H9 (cell line): ENCODE measurements around the gene ZNF469. TPM values are rescaled to one million over a fixed set of nuclear protein-coding genes. Genes with fewer than 3 reads are reported as not detected.

ENCODE experiments used
- DNase-seq: peaks from one replicate; pipeline ENCODE4 v3.0.0-alpha.2; 2017
- H2AFZ ChIP-seq: one replicate; pipeline ENCODE4 v1.6.1; 2013; ENCODE audit warnings: mild to moderate bottlenecking, low read length, control low read depth, moderate library complexity
- H2AK5ac ChIP-seq: 2 replicates; pipeline ENCODE4 v1.6.1; 2013; ENCODE audit warnings: low read length, control low read depth, mixed read lengths; ENCODE audit not compliant: insufficient read length
- H2BK120ac ChIP-seq: one replicate; pipeline ENCODE4 v1.6.1; 2013; ENCODE audit warnings: low read depth, mild to moderate bottlenecking, low read length, control low read depth, inconsistent platforms; ENCODE audit not compliant: poor library complexity, severe bottlenecking
- H2BK12ac ChIP-seq: 2 replicates; pipeline ENCODE4 v1.6.1; 2013; ENCODE audit warnings: low read length, control low read depth, mixed read lengths, low read depth; ENCODE audit not compliant: insufficient read length
- H2BK15ac ChIP-seq: 2 replicates; pipeline ENCODE4 v1.6.1; 2013; ENCODE audit warnings: low read depth, low read length, control low read depth
- H2BK20ac ChIP-seq: one replicate; pipeline ENCODE4 v1.6.1; 2013; ENCODE audit warnings: low read depth, mild to moderate bottlenecking, low read length, control low read depth, inconsistent platforms; ENCODE audit not compliant: poor library complexity, severe bottlenecking
- H2BK5ac ChIP-seq: 2 replicates; pipeline ENCODE4 v1.6.1; 2013; ENCODE audit warnings: low read length, control low read depth, mixed read lengths; ENCODE audit not compliant: insufficient read length
- H3K14ac ChIP-seq: 2 replicates; pipeline ENCODE4 v1.6.1; 2013; ENCODE audit warnings: low read length, control low read depth; ENCODE audit not compliant: insufficient read depth
- H3K18ac ChIP-seq: 2 replicates; pipeline ENCODE4 v1.6.1; 2013; ENCODE audit warnings: low read depth, mild to moderate bottlenecking, mixed read lengths, low read length, control low read depth; ENCODE audit not compliant: insufficient read length
- H3K23ac ChIP-seq: 2 replicates; pipeline ENCODE4 v1.6.1; 2013; ENCODE audit warnings: low read length, control low read depth, mixed read lengths, low read depth; ENCODE audit not compliant: insufficient read length
- H3K23me2 ChIP-seq: 2 replicates; pipeline ENCODE4 v1.6.1; 2013; ENCODE audit warnings: low read depth, mild to moderate bottlenecking, mixed read lengths, low read length, control low read depth; ENCODE audit not compliant: insufficient read length, poor library complexity, severe bottlenecking
- H3K27ac ChIP-seq: 2 replicates; pipeline ENCODE4 v1.5.1; 2013; ENCODE audit warnings: low read length, control low read depth, mixed read lengths, low read depth; ENCODE audit not compliant: insufficient read length
- H3K27me3 ChIP-seq: 2 replicates; pipeline ENCODE4 v1.6.1; 2013; ENCODE audit warnings: low read length, control low read depth, inconsistent platforms; ENCODE audit not compliant: insufficient read depth
- H3K4ac ChIP-seq: 2 replicates; pipeline ENCODE4 v1.6.1; 2013; ENCODE audit warnings: low read depth, mild to moderate bottlenecking, control low read depth, inconsistent platforms, low read length, moderate library complexity
- H3K4me1 ChIP-seq: 2 replicates; pipeline ENCODE4 v1.6.1; 2013; ENCODE audit warnings: low read length, control low read depth, inconsistent platforms; ENCODE audit not compliant: insufficient read depth
- H3K4me2 ChIP-seq: 2 replicates; pipeline ENCODE4 v1.6.1; 2013; ENCODE audit warnings: low read length, control low read depth, mixed read lengths; ENCODE audit not compliant: insufficient read length, insufficient read depth
- H3K56ac ChIP-seq: 2 replicates; pipeline ENCODE4 v1.6.1; 2013; ENCODE audit warnings: low read depth, mild to moderate bottlenecking, mixed read lengths, low read length, control low read depth; ENCODE audit not compliant: insufficient read length
- H3K79me1 ChIP-seq: 2 replicates; pipeline ENCODE4 v1.6.1; 2013; ENCODE audit warnings: low read depth, mild to moderate bottlenecking, moderate library complexity, low read length, control low read depth, inconsistent platforms; ENCODE audit not compliant: insufficient read depth, poor library complexity, severe bottlenecking
- H3K79me2 ChIP-seq: 2 replicates; pipeline ENCODE4 v1.6.1; 2013; ENCODE audit warnings: low read length, control low read depth, inconsistent platforms; ENCODE audit not compliant: insufficient read depth
- H3K9ac ChIP-seq: 2 replicates; pipeline ENCODE4 v1.6.1; 2013; ENCODE audit warnings: low read length, control low read depth, mixed read lengths; ENCODE audit not compliant: insufficient read length; ENCODE audit errors: extremely low read depth
- H3K9me3 ChIP-seq: one replicate; pipeline ENCODE4 v1.6.1; 2013; ENCODE audit warnings: low read depth, low read length, inconsistent platforms; ENCODE audit not compliant: control insufficient read depth
- H3T11ph ChIP-seq: one replicate; pipeline ENCODE4 v1.6.1; 2013; ENCODE audit warnings: mild to moderate bottlenecking, low read length, control low read depth, inconsistent platforms
- H4K20me1 ChIP-seq: one replicate; pipeline ENCODE4 v1.6.1; 2013; ENCODE audit not compliant: control insufficient read depth, insufficient read length, insufficient read depth
- H4K5ac ChIP-seq: 2 replicates; pipeline ENCODE4 v1.6.1; 2013; ENCODE audit warnings: low read depth, mild to moderate bottlenecking, mixed read lengths, low read length, control low read depth; ENCODE audit not compliant: insufficient read length
- H4K8ac ChIP-seq: replicated peaks from 2 replicates; pipeline ENCODE4 v1.6.1; 2013; ENCODE audit warnings: low read length, control low read depth, mixed read lengths, low read depth; ENCODE audit not compliant: insufficient read length
- H4K91ac ChIP-seq: 2 replicates; pipeline ENCODE4 v1.6.1; 2013; ENCODE audit warnings: low read depth, mild to moderate bottlenecking, moderate library complexity, mixed read lengths, low read length, control low read depth; ENCODE audit not compliant: insufficient read length
- H3K27ac Mint-ChIP-seq, 3 experiments: 2 replicates in 2 of 3; 3 replicates in 1 of 3; pipeline ENCODE4 v1.8.0; 2020 to 2021; ENCODE audit warnings: mixed read lengths in 3 of 3, mild to moderate bottlenecking in 1 of 3, moderate library complexity in 1 of 3
- H3K27me3 Mint-ChIP-seq: 2 replicates; pipeline ENCODE4 v1.8.0; 2021; ENCODE audit warnings: low read depth, mild to moderate bottlenecking, moderate library complexity, mixed read lengths
- H3K36me3 Mint-ChIP-seq, 3 experiments: 2 replicates in 2 of 3; 3 replicates in 1 of 3; pipeline ENCODE4 v1.8.0; 2020 to 2021; ENCODE audit warnings: low read depth in 3 of 3, mixed read lengths in 3 of 3; ENCODE audit not compliant: insufficient read depth in 1 of 3
- H3K4me1 Mint-ChIP-seq, 2 experiments: 2 replicates each; pipeline ENCODE4 v1.8.0; 2020; ENCODE audit warnings: mixed read lengths in 2 of 2
- H3K4me3 Mint-ChIP-seq, 2 experiments: 2 replicates in 1 of 2; 3 replicates in 1 of 2; pipeline ENCODE4 v1.8.0; 2020 to 2021; ENCODE audit warnings: mild to moderate bottlenecking in 2 of 2, mixed read lengths in 2 of 2, moderate library complexity in 1 of 2
- H3K9me3 Mint-ChIP-seq, 2 experiments: 2 replicates in 1 of 2; 3 replicates in 1 of 2; pipeline ENCODE4 v1.8.0; 2020; ENCODE audit warnings: mild to moderate bottlenecking in 2 of 2, mixed read lengths in 2 of 2, moderate library complexity in 1 of 2
- CTCF ChIP-seq: fragments of 200-600 bp; sonication (generic); conservative IDR thresholded peaks from 3 replicates; pipeline ENCODE4 v1.8.0; 2021; ENCODE audit warnings: antibody characterized with exemption, mild to moderate bottlenecking
- WGBS: extraction: QIAGEN DNeasy Blood & Tissue Kit; methylation state at CpG from one replicate; pipeline ENCODE4 v1.1.7; 2013; ENCODE audit warnings: missing lambda C conversion rate, low lambda C conversion rate, mixed read lengths; ENCODE audit not compliant: insufficient read length; ENCODE audit errors: extremely low coverage; 5-methylcytosine and 5-hydroxymethylcytosine counted together
- total RNA-seq: library from RNA; stranded (reverse); gene quantifications from 2 replicates; pipeline ENCODE4 v1.2.1, GENCODE V29; 2021

Gene ZNF469
- total RNA-seq, 1 experiment from 2014 or later, result 4.4 TPM

GRCh38 chr16:88344411-88345030, 38.2 kb upstream of the ZNF469 start:
- no peak for DNase-seq
- Histone ChIP-seq H3K18ac (no peak overlapping the region), H3K23ac (no peak overlapping the region), H2BK12ac (no peak overlapping the region), H4K91ac (no peak overlapping the region), H2BK5ac (no peak overlapping the region), H2AK5ac (no peak overlapping the region), H3K14ac (no peak overlapping the region; the same call in 1 of the 2 replicates), H3K23me2 (no peaks in the 10 kb centered on the region), H3T11ph (no peak overlapping the region), H2BK120ac (no peak overlapping the region), H3K9me3 (no peaks in the 10 kb centered on the region), H4K20me1 (no peaks in the 10 kb centered on the region), H2BK20ac (no peak overlapping the region), H2BK15ac (no peak overlapping the region), H3K27me3 (no peaks in the 10 kb centered on the region), H3K79me2 (no peaks in the 10 kb centered on the region), H4K8ac (no peak overlapping the region), H3K27ac (no peak overlapping the region), H4K5ac (no peak overlapping the region), H3K9ac (no peak overlapping the region), H3K56ac (no peak overlapping the region), H3K4ac (no peak overlapping the region), H3K4me2 (no peak overlapping the region), H3K4me1 (no peaks in the 10 kb centered on the region), H2AFZ (no peak overlapping the region), H3K79me1 (no peaks in the 10 kb centered on the region)
- H3K27me3 Mint-ChIP-seq, result peaks cover 6% of the 10 kb centered on the region
- no CpG with 5 or more reads among the region's 20 CpGs for WGBS
- TF ChIP-seq CTCF, result no peak
- peaks cover 0 to 7% (median 0%) of the 10 kb centered on the region in 3 experiments; a peak in 3 of 7 replicates for H3K36me3 Mint-ChIP-seq
- peaks cover 10 to 11% of the 10 kb centered on the region in 2 experiments for H3K9me3 Mint-ChIP-seq
- H3K4me1 Mint-ChIP-seq, result peaks cover 0 to 3% of the 10 kb centered on the region in 2 experiments; a peak in 1 of 4 replicates
- no peak overlapping the region for H3K4me3 Mint-ChIP-seq
- no peak overlapping the region for H3K27ac Mint-ChIP-seq
